ENCODE results near the gene TRMT11. TPM values are rescaled to one million over a fixed set of nuclear protein-coding genes. Genes with fewer than 3 reads are reported as not detected.

The TRMT11 gene
- total RNA-seq, 3 donors from 2014 or later, result 26.9 to 30.1 (median 29.2) TPM

- DNase-seq (no peak), ATAC-seq (no peak)
- Mint-ChIP-seq H3K4me3 (no peak overlapping the region), H3K4me1 (ENCODE audit: low read depth) (no peaks in the 10 kb centered on the region), H3K36me3 (ENCODE audit: insufficient read depth) (peaks cover 14% of the 10 kb centered on the region), H3K27me3 (ENCODE audit: low read depth) (no peaks in the 10 kb centered on the region), H3K9me3 (no peaks in the 10 kb centered on the region)
Observed at GRCh38 chr6:126076992-126077664, 90.8 kb downstream of the TRMT11 start.

DNA sequence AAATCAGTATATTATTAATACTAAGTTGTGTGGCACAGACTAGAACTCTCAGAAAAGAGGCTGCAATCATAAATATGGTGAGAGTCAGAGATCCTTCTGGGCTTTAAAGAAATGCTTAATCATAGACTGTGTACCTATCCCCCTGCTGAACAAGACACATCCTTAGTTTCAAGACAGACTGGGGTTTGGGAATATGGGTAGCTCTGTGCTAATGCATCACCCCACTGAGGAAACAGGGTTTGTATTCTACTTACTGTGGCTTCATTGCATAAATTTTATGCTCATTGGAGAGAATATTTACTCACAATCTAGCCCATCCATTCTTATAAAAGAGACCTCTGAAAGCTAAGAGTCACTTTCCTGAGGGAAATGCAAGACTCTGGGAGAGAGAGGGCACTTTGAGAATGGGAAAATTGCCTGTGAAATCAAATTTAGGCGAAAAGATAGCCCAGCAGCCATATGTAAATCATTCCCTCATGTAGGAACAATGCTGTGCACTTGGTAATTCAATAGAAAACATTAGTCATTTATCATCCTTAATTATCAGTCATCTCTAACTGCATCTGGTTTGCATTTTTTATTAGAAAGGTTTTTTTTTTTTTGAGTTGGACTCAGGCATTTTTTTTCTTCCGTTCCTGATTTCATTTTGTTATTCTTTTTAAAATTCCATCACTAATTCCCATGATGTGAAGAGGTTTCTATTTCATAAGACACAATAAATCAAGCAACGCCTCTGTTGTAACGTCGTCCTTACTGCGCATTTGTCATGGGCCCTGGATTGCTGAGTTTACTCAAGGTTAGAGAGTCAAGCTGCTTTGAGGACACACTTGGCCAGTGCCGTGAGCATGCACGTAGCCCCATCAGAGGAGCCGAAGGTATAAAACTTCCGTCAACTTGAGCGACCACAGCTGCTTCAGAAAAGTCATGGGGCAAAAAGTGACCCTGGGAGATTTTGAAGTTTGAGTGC lies 91.8 kb downstream of the TRMT11 start:
- no peak for DNase-seq
- no peaks in the 10 kb centered on the region for H3K4me1 Mint-ChIP-seq (ENCODE audit: low read depth)
- no peak for ATAC-seq
- no peaks in the 10 kb centered on the region for H3K9me3 Mint-ChIP-seq
- peaks cover 14% of the 10 kb centered on the region for H3K36me3 Mint-ChIP-seq (ENCODE audit: insufficient read depth)
- H3K4me3 Mint-ChIP-seq, result no peak overlapping the region
- no peaks in the 10 kb centered on the region for H3K27me3 Mint-ChIP-seq (ENCODE audit: low read depth)

DNA sequence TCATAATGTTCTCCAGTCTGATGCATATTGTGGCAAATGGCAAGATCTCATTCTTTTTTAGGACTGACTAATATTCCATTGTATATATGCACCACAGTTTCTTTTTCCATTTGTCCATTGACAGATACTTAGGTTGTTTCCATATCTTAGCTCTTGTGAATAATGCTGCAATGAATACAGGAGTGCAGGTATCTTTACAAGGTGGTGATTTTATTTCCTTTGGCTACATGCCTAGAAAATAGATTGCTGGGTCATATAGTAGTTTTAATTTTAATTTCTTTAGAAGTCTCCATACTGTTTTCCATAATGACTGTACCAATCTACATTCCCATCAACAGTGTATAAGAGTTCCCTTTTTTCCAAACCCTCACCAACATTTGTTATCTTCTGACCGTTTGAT lies 97.5 kb downstream of the TRMT11 start:
- no peak overlapping the region for H3K4me3 Mint-ChIP-seq
- peaks cover 8% of the 10 kb centered on the region for H3K4me1 Mint-ChIP-seq (ENCODE audit: low read depth)
- no peaks in the 10 kb centered on the region for H3K27me3 Mint-ChIP-seq (ENCODE audit: low read depth)
- peaks cover 2% of the 10 kb centered on the region for H3K36me3 Mint-ChIP-seq (ENCODE audit: insufficient read depth)
- ATAC-seq (no peak), DNase-seq (no peak)
- no peaks in the 10 kb centered on the region for H3K9me3 Mint-ChIP-seq

GRCh38 chr6:126086560-126086959 lies 100.2 kb downstream of the TRMT11 start:
- no peaks in the 10 kb centered on the region for H3K27me3 Mint-ChIP-seq (ENCODE audit: low read depth)

More at GRCh38 chr6:126086560-126086959, 100.2 kb downstream of the TRMT11 start:
- ATAC-seq (no peak), DNase-seq (no peak)
- H3K36me3 Mint-ChIP-seq (ENCODE audit: insufficient read depth), result peaks cover 10% of the 10 kb centered on the region
- no peak overlapping the region for H3K4me3 Mint-ChIP-seq
- H3K9me3 Mint-ChIP-seq, result no peaks in the 10 kb centered on the region
- peaks cover 8% of the 10 kb centered on the region for H3K4me1 Mint-ChIP-seq (ENCODE audit: low read depth)

Other genes with a start within 250 kb of the TRMT11 start
- gene HEY2, start 236.9 kb upstream of the TRMT11 start, total RNA-seq, result under 1 TPM in 1 of 3 donors, not detected in 2; 0.10 TPM
- gene NCOA7, start 195.6 kb upstream of the TRMT11 start, total RNA-seq, result 10 to 100 TPM; 47.8 to 58.8 (median 57.8) TPM
- 10 to 100 TPM; 12.8 to 13.9 (median 13.7) TPM for gene HINT3, start 29.8 kb upstream of the TRMT11 start, total RNA-seq